Body of pancreas (tissue), 4 donors: Measurements from ENCODE around the gene MEDAG. TPM values are rescaled to one million over a fixed set of nuclear protein-coding genes. Genes with fewer than 3 reads are reported as not detected.
A peak's percentile ranks its signal among the peaks of the same experiment; 100 is the strongest.
"Not testable (repeated sequence)": the region's sequence is repeated elsewhere in the genome, so short reads cannot be mapped to it uniquely, and the experiment has no call there.

Experiments
- ATAC-seq: fragments of 150-250 bp; one replicate; pipeline ENCODE4 v1.9.1; 2016
- DNase-seq, 4 donors: peaks; one replicate each; pipeline ENCODE4 v3.0.0-alpha.2; 2019
- H3K27ac ChIP-seq, 4 donors: fragments of 200-600 bp; sonication (generic); 1 replicate in 3 of 4; 2 replicates in 1 of 4; pipeline versions ENCODE4 v1.5.1 to v1.6.1; 2016 to 2019; ENCODE audit warnings: mild to moderate bottlenecking in 1 of 4, mixed read lengths in 1 of 4, moderate library complexity in 1 of 4
- H3K27me3 ChIP-seq, 2 donors: fragments of 200-600 bp; sonication (generic); one replicate each; pipeline ENCODE4 v1.6.0; 2016; ENCODE audit warnings: mild to moderate bottlenecking in 1 of 2
- H3K36me3 ChIP-seq, 2 donors: fragments of 200-600 bp; sonication (generic); replicated peaks in 1 of 2; 2 replicates each; pipeline ENCODE4 v1.5.1; 2016; ENCODE audit warnings: low read depth in 2 of 2; ENCODE audit not compliant: insufficient read depth in 1 of 2
- H3K4me1 ChIP-seq: fragments of 200-600 bp; sonication (generic); one replicate; pipeline ENCODE4 v1.6.0; 2016
- H3K4me3 ChIP-seq, 2 donors: fragments of 200-600 bp; sonication (generic); 1 replicate in 1 of 2; 2 replicates in 1 of 2; pipeline ENCODE4 v1.5.1; 2016 to 2019
- H3K9me3 ChIP-seq, 3 donors: fragments of 200-600 bp; sonication (generic); 1 replicate in 2 of 3; 2 replicates in 1 of 3; pipeline ENCODE4 v1.5.1; 2016
- CTCF ChIP-seq, 7 experiments: fragments of 450-650 bp in 4 of 7; fragments of 200-600 bp in 3 of 7; sonication (generic) in 3 of 7; IDR thresholded peaks; one replicate each; pipeline ENCODE4 v1.5.1; 2016 to 2019; ENCODE audit warnings: antibody characterized with exemption in 7 of 7
- POLR2A ChIP-seq, 3 donors: fragments of 450-650 bp; IDR thresholded peaks; one replicate each; pipeline ENCODE4 v1.6.1; 2016; ENCODE audit warnings: antibody characterized with exemption in 3 of 3, mild to moderate bottlenecking in 2 of 3
- WGBS, 2 donors: methylation state at CpG; one replicate each; pipeline ENCODE4 v1.1.5; 2017; 5-methylcytosine and 5-hydroxymethylcytosine counted together
- intact Hi-C: fragments of 100-400 bp; cut with DNase I; formaldehyde crosslinking; loops from one replicate; pipeline ENCODE4 v1.15.1; 2023
- total RNA-seq, 2 donors: library from RNA; depleted of rRNA; stranded (reverse); fragments of >200 nt; gene quantifications; one replicate each; pipeline ENCODE4 v1.1.0, GENCODE V29; 2016

Gene MEDAG
- total RNA-seq, 2 donors from 2014 or later, result 7.8 to 36.6 TPM

- no peak for DNase-seq
- Histone ChIP-seq H3K27me3 (no peaks in the 10 kb centered on the region), H3K36me3 (no peaks in the 10 kb centered on the region), H3K4me1 (peaks cover 8% of the 10 kb centered on the region), H3K27ac (no peak overlapping the region), H3K9me3 (no peaks in the 10 kb centered on the region), H3K4me3 (no peak overlapping the region)
- ATAC-seq, result no peak
- intact Hi-C loops, result no loop called here
- TF ChIP-seq POLR2A (IDR thresholded peaks at IDR 0.05) (no peak), CTCF (IDR thresholded peaks at IDR 0.05) (no peak)
- WGBS, 2 donors, result 39 to 47% methylated on average over 3 of the region's 3 CpGs
These were observed 18.6 kb downstream of the MEDAG start for GRCh38 chr13:30924721-30925120.

GRCh38 chr13:30925429-30925828 lies 19.4 kb downstream of the MEDAG start:
- TF ChIP-seq POLR2A (IDR thresholded peaks at IDR 0.05) (no peak), CTCF (IDR thresholded peaks at IDR 0.05) (no peak)
- ATAC-seq (no peak), DNase-seq (no peak)
- H3K27me3 ChIP-seq, result no peaks in the 10 kb centered on the region
- no peak overlapping the region for H3K27ac ChIP-seq
- intact Hi-C loops, result no loop called here
- no peak overlapping the region for H3K4me3 ChIP-seq
- 59 to 74% methylated on average over 1 of the region's 1 CpG for WGBS, 2 donors
- H3K9me3 ChIP-seq, result no peaks in the 10 kb centered on the region
- peaks cover 8% of the 10 kb centered on the region for H3K4me1 ChIP-seq
- no peaks in the 10 kb centered on the region for H3K36me3 ChIP-seq

GRCh38 chr13:30926781-30927180 lies 20.7 kb downstream of the MEDAG start:
- WGBS, 2 donors, result 43 to 45% methylated on average over 3 of the region's 3 CpGs
- peak overlapping the region in 2 of 4 donors; percentile 36 to 54 for H3K27ac ChIP-seq
- TF ChIP-seq POLR2A (IDR thresholded peaks at IDR 0.05) (no peak), CTCF (IDR thresholded peaks at IDR 0.05) (no peak)

GRCh38 chr13:30927188-30927587 lies 21.1 kb downstream of the MEDAG start:
- H3K27me3 ChIP-seq, H3K4me1 ChIP-seq, H3K4me3 ChIP-seq, H3K36me3 ChIP-seq, intact Hi-C loops, DNase-seq, H3K9me3 ChIP-seq: not testable (repeated sequence)
- ATAC-seq, result peak; percentile 22
- peak overlapping the region in 2 of 4 donors; percentile 36 to 54 for H3K27ac ChIP-seq
- WGBS, 2 donors, result 48 to 51% methylated on average over 3 of the region's 3 CpGs

More at GRCh38 chr13:30926781-30927180, 20.7 kb downstream of the MEDAG start:
- ATAC-seq (peak; percentile 31), DNase-seq (no peak)
- H3K36me3 ChIP-seq, result no peaks in the 10 kb centered on the region
- intact Hi-C loops, result no loop called here
- H3K27me3 ChIP-seq, result no peaks in the 10 kb centered on the region
- H3K4me1 ChIP-seq, result peaks cover 8% of the 10 kb centered on the region
- H3K9me3 ChIP-seq, result no peaks in the 10 kb centered on the region
- no peak overlapping the region for H3K4me3 ChIP-seq

- no peak for TF ChIP-seq CTCF (IDR thresholded peaks at IDR 0.05)
- TF ChIP-seq POLR2A (IDR thresholded peaks at IDR 0.05), result no peak
- Histone ChIP-seq H3K27me3 (no peaks in the 10 kb centered on the region), H3K9me3 (no peaks in the 10 kb centered on the region), H3K4me1 (peaks cover 11% of the 10 kb centered on the region), H3K36me3 (no peaks in the 10 kb centered on the region), H3K27ac (peak overlapping the region in 2 of 4 donors; percentile 36 to 54), H3K4me3 (no peak overlapping the region)
- intact Hi-C loops, result no loop called here
- ATAC-seq, result no peak
- 82 to 93% methylated on average over 1 of the region's 1 CpG for WGBS, 2 donors
- DNase-seq, result no peak
These were observed 21.5 kb downstream of the MEDAG start for GRCh38 chr13:30927595-30927994.
